Measurements from ENCODE around the gene EIF2B2.

DNA sequence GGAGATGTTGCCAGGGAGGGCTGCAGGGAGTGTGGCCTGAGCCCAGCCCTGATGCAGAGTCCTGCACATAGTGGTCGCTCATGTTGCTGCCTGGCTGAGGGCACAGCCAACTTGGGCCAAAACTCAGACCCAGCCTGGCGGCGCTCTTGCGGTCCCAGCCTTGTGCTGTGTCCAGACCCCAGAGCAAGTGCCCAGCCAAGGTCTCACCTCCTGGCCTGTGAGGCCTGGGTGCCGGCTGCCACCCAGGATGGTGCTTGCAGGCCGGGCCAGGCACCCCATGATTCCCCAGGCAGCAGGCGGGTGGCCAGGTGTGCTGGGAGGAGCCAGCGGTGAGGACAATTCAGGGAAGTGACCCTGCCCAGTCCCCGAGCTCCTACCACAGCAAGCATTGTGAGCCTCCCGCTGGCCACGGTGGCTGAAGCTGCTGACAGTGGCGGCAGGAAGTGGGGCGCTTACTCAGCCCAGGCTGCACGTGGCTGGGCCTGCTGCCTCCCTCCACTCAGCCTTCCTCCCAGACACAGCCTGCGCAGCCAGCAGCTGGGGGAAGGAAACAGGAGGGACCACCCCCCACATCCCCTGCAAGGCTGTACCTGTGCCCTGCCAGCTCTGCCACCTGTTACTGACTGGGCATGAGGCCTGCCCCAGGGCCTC, 29.6 kb upstream of the EIF2B2 start:
- TF ChIP-seq SUZ12 (IDR thresholded peaks at IDR 0.05) (no peak), ELF4 (IDR thresholded peaks at IDR 0.05) (no peak), FOXK2 (IDR thresholded peaks at IDR 0.05) (no peak), NFRKB (IDR thresholded peaks at IDR 0.05) (no peak), SP1 (IDR thresholded peaks at IDR 0.05) (no peak), FOXA1 (IDR thresholded peaks at IDR 0.05) (no peak), TARDBP (IDR thresholded peaks at IDR 0.05) (no peak), ARNT (IDR thresholded peaks at IDR 0.05) (no peak), CTBP1 (IDR thresholded peaks at IDR 0.05; ENCODE audit: borderline replicate concordance) (no peak), BHLHE40 (IDR thresholded peaks at IDR 0.05; ENCODE audit: borderline replicate concordance) (no peak)
